ENCODE measurements around the gene FGFR2.
"Not testable (repeated sequence)": the region's sequence is repeated elsewhere in the genome, so short reads cannot be mapped to it uniquely, and the experiment has no call there.

The FGFR2 gene

GRCh38 chr10:121556455-121556854, 41.8 kb downstream of the FGFR2 start:
- no peak overlapping the region for H3K4me3 ChIP-seq (ENCODE audit: low read depth, low read length)
- no peak for DNase-seq (ENCODE audit: low read depth)
- no peak for TF ChIP-seq CTCF (IDR thresholded peaks at IDR 0.05; ENCODE audit: low read depth, low read length, missing control alignments)

GRCh38 chr10:121554916-121555315, 43.3 kb downstream of the FGFR2 start:
- not testable (repeated sequence) for H3K4me3 ChIP-seq (ENCODE audit: low read depth, low read length); DNase-seq (ENCODE audit: low read depth)

DNA sequence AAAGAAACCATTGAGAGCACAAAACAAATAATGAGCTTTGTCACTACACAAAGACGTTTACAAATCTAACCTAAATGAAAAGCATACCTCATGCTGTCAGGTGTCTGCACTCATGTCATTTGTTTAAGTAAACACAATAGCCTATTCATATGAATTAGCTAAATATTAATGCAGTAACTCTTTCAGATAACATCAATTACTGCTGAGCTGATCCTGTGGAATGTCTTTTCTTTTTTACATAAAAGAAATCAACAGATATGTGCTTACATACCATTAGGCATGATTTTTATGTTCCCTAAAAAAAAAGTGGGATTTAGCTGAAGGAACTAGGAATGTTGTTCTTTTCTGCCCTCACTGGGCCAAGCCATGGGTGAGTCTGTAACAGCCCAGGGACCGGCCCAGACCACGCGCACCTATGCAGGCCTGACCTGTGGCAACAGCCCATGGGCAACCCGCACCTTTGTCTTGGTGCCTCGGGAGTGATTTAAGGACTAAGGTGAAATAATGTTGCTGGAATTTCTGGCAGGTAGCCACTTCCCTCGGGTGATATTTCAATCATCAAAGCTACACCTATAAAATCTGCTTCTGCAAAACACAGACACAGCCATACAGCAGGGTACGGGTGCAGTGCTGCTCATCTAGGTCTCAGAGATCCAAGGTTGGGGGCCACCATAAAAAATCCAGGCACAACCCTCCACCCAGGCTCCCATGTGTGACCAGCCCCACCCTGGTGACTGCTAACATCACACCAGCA, 44.6 kb downstream of the FGFR2 start:
- no peak for TF ChIP-seq CTCF (IDR thresholded peaks at IDR 0.05; ENCODE audit: low read depth, low read length, missing control alignments)
- no peak overlapping the region for H3K4me3 ChIP-seq (ENCODE audit: low read depth, low read length)
- DNase-seq (ENCODE audit: low read depth): no peak

- no peak for DNase-seq (ENCODE audit: low read depth)
- no peak for TF ChIP-seq CTCF (IDR thresholded peaks at IDR 0.05; ENCODE audit: low read depth, low read length, missing control alignments)
- H3K4me3 ChIP-seq (ENCODE audit: low read depth, low read length): no peak overlapping the region
These were observed 45.5 kb downstream of the FGFR2 start for GRCh38 chr10:121552746-121553145.

DNA sequence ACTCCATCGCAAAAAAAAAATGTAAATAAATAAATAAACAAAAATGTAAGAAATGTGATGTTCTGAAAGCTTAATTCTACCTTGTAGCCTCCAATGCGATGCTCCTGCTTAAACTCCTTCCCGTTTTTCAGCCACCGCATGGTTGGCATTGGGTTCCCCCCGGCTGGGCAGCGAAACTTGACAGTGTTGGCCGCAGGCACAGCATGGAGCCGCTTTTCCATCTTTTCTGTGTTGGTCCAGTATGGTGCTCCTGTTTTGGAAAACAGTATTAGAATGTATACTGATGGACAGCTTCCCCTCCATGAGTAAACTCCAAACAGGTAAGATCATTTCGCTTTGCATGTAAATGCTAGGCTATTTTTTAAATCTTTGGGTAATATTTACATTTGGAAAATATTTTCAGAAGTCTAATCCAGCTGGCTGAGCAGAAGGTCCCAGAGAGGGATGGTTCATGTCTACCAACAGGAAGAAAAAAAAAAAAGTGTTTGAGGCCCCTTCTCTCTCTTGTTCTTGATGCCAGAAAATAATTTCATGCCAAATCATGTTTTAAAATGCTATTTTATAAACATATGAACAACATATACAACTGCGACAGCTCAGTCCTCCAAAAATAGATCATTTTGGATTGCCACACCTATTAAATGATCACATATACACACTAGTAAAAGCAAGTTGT, 46.9 kb downstream of the FGFR2 start:
- DNase-seq (ENCODE audit: low read depth): no peak
- TF ChIP-seq CTCF (IDR thresholded peaks at IDR 0.05; ENCODE audit: low read depth, low read length, missing control alignments): no peak
- H3K4me3 ChIP-seq (ENCODE audit: low read depth, low read length): no peak overlapping the region

DNA sequence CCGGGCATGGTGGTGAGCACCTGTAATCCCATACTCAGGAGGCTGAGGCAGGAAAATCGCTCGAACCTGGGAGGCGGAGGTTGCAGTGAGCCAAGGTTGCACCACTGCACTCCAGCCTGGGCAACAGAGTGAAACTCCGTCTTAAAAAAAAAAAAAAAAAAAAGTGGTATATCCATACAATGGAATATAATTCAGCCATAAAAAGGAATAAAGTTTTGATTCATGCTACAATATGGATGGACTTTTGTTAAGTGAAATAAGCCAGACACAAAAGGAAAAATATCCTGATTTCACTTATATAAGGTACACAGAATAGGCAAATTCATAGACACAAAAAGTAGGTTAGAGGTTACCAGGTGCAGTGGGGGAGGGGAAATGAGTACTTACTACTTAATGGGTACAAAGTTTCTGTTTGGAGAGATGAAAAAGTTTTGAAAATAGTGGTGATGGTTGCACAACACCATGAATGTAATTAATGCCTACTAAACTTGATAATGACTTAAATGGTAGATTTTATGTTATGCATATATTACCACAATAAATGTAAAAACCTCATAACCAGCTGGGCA, 53.9 kb downstream of the FGFR2 start:
- TF ChIP-seq CTCF (IDR thresholded peaks at IDR 0.05; ENCODE audit: low read depth, low read length, missing control alignments): no peak
- no peak overlapping the region for H3K4me3 ChIP-seq (ENCODE audit: low read depth, low read length)
- no peak for DNase-seq (ENCODE audit: low read depth)

DNA sequence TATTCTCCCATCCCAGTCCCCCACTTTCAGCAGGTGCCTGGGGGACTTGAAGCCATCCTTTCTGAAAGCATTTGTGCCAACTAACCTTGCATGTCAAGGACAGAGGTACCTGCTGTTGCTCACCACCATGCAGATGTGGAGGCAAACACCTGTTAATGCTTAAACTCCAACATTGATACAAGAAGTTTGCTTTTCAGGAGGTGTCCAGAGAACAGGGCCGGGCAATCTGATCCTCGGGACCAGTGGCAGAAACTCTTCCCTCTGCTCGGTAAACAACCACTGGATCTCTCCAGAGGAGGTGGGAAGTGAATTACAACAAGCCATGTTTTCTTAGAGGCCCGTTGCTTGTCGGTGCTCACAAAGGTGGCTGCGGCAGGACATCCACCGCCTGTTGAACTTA, 54.7 kb downstream of the FGFR2 start:
- DNase-seq (ENCODE audit: low read depth): no peak
- no peak overlapping the region for H3K4me3 ChIP-seq (ENCODE audit: low read depth, low read length)
- TF ChIP-seq CTCF (IDR thresholded peaks at IDR 0.05; ENCODE audit: low read depth, low read length, missing control alignments): no peak

All from GM12864 (cell line).